DMS79 treated with DMSO at 0.1 percent for 48 hours (cell line): Measurements from ENCODE around the gene PACRG.

Source experiments
- DNase-seq: peaks from one replicate; lab custom pipeline; 2025; lab: John Stamatoyannopoulos, UW

Gene PACRG

DNA sequence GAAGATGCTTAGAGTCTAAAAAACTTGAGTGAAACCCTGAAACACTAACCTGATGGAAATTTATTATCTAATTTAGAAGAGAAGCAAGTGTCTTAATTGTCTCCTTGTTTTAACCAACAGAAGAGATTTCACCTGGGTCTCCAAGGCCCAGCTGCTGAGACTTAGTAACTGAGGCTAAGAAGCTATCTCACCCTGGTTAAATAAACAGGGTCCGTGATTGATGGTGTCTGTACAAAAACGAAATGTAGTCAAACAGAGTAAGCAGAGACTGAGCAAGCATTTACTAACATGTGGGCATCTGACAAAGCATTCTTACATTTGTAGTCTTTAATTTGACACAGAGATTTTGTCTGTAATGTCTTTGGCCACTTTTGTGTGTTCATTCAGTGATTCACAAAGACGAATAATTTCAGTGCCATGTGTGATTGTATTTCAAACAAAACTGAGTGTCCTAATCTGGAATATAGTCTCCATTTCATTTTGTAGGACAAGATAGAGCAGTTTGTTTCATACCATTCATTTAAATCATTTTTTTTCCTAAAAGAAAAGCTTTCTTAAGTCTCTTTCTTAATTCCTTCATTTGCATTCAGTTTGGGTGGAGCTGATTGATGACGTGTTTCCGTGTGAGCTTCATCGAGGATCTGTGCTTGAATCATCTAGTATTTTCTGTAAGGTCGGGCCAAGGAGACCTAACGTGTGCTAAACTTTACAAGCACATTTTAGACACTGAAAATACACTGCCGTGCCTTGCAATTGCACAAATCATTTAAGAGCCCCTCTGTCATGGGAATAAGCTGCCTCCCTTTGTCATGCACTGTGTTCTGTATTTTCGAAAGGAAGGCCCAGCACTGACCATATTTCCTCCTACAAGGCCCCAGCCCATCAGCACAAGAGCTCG lies 516.2 kb downstream of the PACRG start:
- no peak for DNase-seq

DNA sequence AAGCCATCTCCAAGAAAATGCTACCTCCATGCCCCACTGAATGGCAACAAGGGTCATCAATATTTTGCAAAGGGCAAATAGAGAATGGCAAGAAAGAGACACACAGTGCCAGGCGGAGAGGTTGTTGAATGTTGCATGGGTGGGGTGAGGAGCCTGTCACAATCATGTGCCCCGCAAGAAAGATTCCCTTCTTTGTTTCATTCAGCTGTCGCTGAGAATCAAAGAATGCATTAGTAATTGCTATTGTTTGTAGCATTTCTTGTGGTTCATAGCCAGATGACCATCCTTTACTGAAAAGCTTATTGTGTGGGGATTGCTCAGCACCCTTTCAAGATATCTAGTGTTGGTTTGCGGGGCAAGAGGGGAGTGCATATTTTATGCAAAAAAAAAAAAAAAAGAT lies 520.3 kb downstream of the PACRG start:
- DNase-seq: no peak

DNA sequence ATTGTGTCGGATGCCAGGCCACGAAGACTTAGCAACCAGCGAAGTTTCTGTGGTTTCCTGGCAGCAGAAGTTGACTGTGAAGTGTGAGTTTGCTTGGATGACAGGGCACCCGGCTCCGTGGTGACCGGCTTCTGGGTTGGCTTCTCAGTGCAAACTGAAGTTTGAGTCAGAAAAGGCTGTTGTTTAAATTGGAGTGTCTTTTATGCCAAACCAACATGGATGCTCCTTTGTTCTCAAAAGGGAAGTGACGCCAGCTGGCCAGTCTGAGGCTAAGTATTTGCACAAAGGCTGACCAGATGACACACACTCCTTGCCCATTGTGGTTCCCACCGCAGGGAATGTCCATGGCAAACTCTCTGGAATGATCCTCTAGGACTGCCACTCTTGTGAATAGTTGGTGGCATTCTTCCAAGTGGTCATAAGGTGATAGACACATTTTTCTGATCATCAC lies 521.9 kb downstream of the PACRG start:
- DNase-seq: no peak

DNA sequence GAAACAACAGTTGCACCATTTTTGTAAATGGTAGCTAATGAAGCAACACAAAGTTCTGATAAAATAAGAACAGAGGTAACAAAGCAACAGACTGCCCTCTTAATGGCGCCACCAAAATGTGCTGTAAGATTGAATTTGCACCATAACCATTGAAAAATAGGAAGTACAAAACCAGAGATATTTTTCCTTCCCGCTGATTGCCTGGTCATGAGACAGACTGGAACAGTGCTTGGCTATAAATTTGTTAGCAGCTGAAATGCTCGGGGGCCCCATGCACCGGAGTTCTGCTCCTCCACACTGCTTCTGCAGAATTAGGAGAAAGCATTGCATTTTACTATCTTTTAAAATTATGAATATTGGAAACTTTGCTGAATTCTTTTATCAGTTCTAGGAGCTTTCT lies 522.3 kb downstream of the PACRG start:
- no peak for DNase-seq

DNA sequence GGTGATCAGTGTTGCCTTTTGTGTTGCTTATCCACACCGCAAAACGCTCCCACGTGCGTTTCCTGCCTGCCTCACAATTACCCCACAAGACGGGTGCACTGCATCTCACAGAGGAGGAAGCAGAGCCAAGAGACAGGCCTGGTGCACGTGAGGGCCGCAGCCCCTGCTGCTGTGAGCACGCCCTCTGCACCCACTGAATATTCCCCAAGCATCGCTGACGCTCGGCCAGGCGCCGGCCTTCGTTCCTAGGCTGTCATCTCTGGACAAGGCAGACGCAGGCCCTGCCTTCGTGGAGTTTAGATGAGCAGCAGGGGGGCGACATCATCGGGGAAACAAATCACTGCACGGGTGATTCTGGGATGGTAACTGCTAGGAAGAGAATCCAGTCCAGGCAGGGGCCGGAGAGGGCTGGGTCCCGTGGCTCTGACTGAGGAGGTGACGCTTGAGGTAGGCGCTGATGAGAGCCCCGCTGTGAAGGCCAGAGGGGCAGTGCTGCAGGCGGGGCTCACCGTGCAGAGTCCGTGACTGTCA lies 524.4 kb downstream of the PACRG start:
- no peak for DNase-seq

DNA sequence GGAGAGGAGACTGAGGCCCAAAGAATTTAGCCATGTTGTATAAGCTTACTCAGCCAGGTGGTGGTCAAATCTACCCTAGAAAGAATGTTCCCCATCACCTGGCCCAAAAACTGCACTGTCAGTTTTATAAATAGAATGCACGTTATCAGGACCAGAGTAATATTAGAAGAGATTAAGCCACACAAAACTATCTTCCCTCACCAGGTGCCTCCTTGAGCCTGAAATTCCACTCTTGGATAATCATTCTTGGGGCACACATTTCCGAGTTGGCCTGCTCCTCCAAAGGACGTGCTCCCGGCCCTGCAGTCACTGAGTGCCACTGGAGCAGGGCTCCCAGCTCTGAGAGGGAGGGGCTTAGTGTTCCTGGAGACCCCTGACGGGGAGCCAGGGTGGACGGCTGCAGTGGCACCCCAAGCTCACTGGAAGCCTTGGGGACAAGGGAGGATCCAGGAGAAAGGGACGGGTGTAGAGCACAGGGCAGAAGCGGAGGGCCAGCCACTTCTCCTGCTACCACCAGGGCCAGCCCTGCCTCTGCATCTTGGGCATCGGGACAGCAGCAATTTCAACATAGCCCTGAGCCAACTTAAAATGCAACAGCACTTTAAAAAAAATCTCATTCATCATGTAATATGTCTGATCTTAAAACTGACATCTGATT lies 525.9 kb downstream of the PACRG start:
- no peak for DNase-seq

DNA sequence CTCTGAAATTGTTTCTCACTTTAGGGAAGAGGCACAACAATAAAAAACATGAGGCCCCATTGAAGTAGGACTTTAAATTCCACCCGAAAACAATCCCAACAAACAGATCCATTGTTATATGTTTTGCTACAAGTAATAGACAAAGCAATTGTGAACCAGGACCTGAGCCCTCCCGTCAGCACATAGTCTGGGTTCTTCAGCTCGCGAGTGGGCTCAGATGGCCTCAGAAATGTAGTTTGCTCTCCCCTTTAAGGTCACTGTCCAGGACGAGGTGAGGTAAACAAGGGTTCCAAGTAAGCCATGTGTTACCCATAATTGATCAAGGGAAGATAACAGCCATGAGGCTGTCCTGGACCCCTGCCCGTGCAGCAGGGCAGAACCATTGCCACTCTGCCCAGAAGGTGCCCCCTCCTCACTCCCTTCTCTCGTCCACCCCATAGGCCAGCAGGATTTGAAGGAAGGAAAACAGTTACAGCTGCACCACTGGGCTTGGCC lies 526.6 kb downstream of the PACRG start:
- DNase-seq: no peak

DNA sequence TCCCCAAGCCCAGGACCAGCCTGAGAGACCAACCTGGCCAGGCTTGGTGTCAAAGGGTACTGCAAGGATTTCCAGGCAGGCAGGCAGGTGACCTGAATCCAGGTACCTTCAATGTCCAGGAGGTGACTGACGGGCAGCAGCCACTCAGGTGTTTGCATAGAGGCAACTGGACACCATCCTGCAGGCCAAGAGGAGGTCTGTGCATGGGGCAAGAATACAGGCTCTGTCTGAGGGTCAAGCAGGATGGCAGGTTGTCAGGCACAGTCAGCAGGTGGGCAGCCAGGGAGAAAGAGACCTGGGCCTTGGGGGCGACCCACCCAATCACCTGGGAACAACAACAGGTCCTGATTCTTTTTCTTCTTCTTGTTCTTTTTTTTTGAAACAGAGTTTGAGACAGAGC lies 527.5 kb downstream of the PACRG start:
- DNase-seq: no peak

DNA sequence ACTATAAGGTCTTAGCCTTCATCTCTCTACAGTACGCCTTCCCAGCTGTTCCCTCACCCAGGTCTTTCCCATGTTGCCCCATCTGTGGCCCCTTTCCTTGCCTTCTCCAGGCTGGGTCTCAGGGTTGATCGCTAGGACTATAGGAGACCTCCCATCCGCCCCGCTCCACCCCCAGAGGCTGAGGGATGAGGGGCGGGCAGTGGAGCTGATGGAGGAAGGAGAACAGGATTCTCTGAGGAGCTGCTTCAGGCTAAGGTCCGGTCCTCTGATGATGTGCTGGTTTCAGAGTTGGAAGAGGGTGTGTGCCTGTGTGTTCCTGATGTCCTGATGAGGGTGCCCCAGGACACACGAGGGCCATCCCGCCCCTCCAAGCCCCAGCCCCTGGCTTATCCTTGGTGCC lies 531.9 kb downstream of the PACRG start:
- DNase-seq: no peak

DNA sequence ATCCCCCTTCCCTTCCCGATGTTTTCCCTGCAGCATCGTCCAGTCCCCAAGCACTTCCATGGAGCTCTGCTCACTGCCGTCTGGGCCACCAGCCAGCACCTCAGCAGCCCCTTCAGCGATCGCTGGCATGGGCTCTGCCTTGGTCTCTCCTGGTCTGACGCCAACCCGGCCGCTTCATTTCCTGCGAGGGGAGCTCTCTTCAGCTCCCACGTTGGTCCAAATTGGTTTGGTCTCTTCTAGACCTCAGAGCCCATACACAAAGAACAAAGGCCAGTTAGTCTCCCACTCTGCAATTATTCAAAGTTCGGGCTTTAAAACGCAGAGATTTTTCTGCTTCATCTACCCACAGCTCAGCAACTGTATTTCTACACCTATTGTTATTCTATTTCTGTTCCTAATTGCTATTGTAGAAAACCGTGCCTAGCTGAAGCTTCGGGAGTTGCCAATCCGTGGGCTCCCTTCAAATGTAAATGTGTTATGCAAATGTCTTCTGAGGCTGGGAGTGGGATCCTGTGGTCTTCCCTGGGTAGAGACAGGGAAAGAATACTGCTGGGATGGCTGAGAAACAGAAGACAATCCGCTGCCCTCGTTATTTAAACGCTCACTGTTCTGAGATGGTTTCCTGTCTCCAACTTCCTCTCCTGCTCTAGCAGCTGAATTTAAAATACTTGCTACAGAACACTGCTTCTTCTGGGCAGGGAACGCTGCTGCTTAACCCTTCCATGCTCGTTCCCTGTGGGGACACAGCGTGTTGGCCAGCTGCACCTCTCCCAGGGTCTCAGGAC lies 532.5 kb downstream of the PACRG start:
- DNase-seq: no peak

DNA sequence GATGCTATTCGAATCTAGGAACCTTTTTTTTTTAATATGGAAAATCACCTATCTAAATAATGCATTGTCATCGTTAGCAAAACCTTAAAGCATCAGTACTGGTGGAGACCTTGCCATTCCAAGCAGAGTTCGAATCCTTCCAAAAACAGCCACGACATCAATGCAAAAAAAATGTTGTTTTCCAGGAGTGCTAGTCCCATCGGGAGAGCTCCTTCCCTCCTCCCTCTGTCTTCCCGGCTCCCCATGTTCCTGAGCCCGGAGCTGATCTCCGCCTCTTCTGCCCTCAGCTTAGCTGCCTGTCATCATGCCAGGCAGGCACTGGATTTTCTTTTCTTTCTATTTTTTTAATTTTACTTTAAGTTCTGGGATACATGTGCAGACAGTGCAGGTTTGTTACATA lies 533.1 kb downstream of the PACRG start:
- no peak for DNase-seq

DNA sequence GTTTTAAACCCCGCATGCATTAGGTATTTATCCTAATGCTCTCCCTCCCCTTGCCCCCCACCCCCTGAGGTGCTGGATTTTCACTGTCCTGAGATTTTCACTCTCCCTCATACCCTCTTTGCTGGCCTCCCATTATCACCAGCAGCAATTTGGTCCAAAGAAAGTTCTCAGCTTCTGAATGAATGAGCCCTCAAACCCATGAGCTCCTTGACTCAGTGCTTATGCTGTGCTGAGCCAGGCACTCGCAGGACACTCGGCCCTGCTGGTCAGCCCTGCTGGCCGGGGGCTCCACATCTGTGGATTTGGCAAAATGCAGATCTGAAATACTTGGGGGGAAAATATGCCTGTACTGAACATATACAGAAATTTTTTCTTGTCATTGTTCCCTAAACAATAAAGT lies 533.6 kb downstream of the PACRG start:
- no peak for DNase-seq

DNA sequence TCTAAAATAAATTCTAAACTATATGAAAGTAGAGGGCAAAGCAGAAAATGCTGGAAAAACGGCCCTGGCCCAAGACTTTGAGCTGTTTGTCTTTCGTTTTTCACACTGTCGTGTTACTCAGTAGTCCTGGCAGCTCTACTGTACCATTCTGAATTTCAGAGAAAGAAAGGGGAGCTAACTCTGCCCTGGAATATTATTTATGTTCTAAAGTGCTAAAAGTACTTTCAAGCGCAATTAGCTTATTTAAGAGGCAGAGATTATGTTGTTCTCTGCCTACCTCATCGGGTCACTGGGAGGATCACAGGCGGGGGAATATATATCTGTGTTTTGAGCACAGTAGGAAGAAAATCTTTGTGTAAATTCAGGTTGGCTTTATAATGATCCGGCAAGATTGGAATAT lies 534.3 kb downstream of the PACRG start:
- no peak for DNase-seq

DNA sequence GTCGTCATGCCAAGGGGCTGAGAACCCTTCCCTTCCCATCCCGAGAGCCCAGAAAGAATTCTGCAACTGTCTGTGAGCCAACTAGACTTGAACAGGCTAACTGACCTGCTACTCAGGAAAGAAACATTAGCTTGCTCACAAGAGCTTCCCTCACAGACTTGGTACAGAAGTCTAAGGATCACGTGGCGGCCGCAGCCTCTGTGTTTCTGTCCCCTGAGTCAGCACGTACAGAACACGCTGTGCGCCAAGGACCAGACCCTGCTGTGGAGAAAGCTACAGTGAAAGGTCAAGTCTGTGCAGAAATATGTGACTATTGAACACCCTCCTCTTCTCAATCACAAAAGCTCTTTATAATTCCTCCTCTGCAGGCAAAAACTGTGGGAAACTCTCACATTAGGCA lies 535.4 kb downstream of the PACRG start:
- DNase-seq: no peak

DNA sequence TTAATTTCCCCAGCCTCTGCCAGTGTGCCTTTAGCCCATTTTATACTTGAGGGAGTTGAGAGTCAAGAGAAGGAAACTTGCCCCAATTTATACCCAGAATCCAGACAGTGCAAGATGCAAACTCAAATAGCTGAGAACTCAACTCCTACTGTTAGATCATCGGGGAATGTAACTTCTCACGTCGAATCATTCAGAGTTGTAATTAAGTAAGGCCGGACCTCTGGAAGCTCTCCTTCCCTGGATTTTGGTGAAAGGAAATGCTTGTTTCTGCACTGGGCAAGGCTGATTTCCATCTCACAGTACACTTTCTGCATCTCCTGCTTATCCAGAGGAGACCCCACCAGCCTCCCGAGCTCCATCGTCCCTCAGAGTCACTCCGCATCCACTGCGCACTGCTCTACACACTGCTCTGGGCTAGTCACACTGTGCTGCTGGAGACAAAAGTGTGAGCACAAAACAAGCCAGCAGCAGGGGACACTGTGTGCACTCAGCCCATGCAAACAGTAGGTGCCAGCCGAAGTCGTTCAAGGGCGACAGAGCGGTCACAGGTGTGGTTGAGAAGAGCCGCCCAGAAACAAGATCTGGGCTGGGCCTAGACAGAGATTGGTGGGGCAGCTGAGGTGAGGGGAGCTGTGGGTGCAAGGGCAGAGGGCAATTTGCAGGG lies 536.4 kb downstream of the PACRG start:
- DNase-seq: no peak

DNA sequence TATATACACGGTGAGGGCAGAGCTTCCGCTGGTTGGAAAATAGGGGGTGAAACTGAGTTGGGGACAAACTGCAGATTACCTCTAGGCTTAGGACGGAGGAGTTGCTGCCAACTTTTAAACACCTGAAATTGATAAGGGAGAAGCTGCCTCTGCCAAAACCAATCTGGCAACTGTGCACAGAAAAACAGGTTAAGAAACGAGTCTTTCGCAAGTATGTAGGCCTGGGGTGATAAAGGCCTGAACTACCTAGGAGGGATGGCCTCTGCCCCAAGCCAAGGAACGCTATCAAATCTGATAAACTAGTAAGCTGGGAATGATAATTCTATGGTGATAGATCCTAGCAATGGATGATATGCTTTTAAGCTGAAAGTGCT lies 536.9 kb downstream of the PACRG start:
- no peak for DNase-seq

DNA sequence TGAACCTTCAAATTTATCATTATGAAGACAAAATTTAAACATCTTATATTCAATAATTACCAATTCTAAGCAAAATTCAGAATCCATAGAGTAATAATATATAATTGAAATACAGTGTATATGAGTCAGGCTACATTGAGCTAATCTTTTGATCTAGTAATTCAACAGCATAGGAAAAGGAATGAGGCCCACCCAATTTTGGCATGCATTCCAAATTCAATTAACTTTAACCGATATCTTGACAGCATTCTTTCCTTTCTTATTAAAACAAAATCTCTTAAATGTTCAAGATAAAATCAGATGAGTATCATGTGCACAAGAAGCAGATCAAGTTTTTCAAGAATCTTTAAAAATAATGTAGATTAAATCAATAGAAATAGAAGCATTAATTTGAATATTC lies 553.9 kb downstream of the PACRG start:
- DNase-seq: no peak

DNA sequence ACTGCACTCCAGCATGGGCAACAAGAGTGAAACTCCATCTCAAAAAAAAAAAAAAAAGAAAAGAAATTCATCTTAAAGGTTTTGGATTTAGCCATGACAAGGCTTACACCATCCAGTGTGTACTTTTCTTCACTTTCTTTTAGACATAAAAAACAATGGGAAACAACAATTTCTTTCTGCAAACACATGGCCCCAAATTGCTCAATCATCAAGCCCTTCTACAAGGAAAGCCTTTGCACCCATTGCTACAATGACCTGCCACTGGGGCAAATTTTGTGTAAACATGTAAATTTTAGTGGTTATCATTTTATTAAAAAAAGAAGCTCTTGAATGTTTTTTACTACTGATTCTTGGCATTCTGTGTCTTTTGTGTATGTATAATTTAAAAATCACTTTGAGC lies 554.9 kb downstream of the PACRG start:
- no peak for DNase-seq

DNA sequence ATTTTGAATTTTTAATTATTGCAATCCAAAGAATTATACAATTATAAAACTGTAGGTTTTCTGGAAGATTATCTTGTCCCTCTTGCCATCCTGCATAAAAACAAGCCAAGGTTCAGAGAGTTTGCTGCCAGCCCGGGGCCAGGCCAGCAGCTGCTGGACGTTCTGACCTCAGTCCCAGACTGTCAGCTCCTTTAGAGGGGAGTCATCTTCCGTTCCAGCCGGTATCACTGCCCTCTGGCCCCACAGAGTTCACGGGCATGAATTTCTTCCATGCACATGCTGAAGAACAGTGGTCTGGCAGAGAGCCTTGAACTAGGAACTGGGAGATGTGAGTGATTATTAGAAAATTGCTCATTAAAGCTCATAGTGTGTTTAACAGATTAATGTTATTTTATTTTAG lies 556.4 kb downstream of the PACRG start:
- no peak for DNase-seq

DNA sequence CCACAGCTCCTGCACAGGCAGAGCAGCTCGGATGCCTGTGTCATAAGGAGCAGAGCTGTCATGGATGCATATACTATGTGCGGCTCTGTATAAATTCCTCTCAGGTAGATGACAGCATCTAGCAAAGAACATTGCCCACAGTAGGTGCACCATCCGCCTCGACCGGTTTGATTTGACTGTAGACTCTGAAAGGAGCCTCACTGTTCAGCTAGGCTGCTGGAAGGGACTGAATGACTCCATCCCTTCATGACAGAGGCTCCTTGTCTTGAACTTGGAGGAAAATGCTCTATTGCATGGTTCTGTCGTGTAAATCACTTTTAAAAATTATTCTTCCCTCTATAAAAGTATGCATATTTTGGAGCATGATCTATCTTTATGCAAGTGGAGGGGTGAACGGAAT lies 557.9 kb downstream of the PACRG start:
- no peak for DNase-seq

DNA sequence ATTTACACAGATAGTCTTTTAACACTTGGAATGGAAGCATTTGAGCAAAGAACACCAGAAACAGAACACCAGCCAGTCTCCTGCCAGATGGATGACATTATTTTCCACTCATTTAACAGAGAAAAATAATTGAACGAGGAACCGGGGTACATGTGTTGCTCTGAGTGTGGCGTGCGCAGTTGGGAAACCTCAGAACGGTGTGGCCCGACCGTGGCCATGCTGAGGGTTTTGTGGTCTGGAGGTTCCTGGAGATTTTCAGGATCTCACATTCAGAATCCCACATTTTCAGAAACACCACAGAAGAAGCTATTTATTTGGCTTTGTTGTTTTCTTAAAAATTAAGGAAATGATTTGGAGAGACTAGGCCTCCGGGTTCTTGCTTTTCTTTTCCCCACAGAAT lies 559.9 kb downstream of the PACRG start:
- DNase-seq: no peak

DNA sequence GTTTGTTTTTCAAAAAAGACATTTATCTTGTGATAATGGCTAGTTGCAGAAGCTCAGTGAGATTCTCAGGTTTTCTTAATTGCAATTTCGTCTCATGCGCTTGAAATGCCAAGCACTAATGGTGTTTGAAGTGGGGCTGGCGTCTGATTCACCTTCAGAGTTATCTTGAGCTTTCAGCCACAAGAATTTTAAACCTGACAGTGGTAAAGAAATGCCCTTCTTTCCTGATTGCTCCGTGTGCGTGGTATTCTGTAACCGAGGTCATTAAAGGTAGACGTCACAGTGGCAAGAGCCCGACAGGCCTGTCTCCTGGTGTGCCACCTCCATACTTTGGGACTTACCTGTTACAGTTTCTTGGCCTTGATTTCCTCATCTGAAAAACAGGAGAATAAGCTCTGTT lies 560.3 kb downstream of the PACRG start:
- DNase-seq: no peak
